CD4-positive, alpha-beta T cell (primary cell): ENCODE measurements around the gene DPP8. TPM values are rescaled to one million over a fixed set of nuclear protein-coding genes. Genes with fewer than 3 reads are reported as not detected.

Experiments
- ATAC-seq: fragments of 200-7000 bp; cut with Tn5 transposase; one replicate; pipeline ENCODE4 v1.10.0; 2022; ENCODE audit warnings: mild to moderate bottlenecking; ENCODE audit not compliant: poor library complexity
- CTCF ChIA-PET: fragments of 350-600 bp; sonication (Branson Sonifier 250); formaldehyde crosslinking; loops from one replicate; lab custom pipeline; 2021; ENCODE audit warnings: antibody characterized with exemption, inconsistent platforms; lab: Charles Lee
- POLR2A ChIA-PET: fragments of 350-600 bp; sonication (Branson Sonifier 250); formaldehyde crosslinking; loops from one replicate; lab custom pipeline; 2021; ENCODE audit warnings: antibody characterized with exemption, inconsistent platforms; lab: Charles Lee
- DNase-seq, 14 experiments: peaks; one replicate each; pipeline ENCODE4 v3.0.0-alpha.2; 2013 to 2020; ENCODE audit warnings: mixed read lengths in 2 of 14
- H3K27ac ChIP-seq, 2 donors: one replicate each; pipeline versions ENCODE4 v1.5.1 to v1.7.0; 2013; ENCODE audit warnings: low read length in 2 of 2, low read depth in 1 of 2, mild to moderate bottlenecking in 1 of 2
- H3K27me3 ChIP-seq, 2 experiments: 1 replicate in 1 of 2; 2 replicates in 1 of 2; pipeline versions ENCODE4 v1.6.1 to v1.7.0; 2013; ENCODE audit warnings: low read length in 2 of 2, control low read depth in 1 of 2, mild to moderate bottlenecking in 1 of 2, moderate library complexity in 1 of 2; ENCODE audit not compliant: insufficient read depth in 2 of 2, control insufficient read depth in 1 of 2
- H3K36me3 ChIP-seq: one replicate; pipeline ENCODE4 v1.6.1; 2013; ENCODE audit warnings: low read length, control low read depth; ENCODE audit not compliant: insufficient read depth
- H3K4me1 ChIP-seq: one replicate; pipeline ENCODE4 v1.6.1; 2013; ENCODE audit warnings: low read length, control low read depth; ENCODE audit not compliant: insufficient read depth
- H3K4me3 ChIP-seq: one replicate; pipeline ENCODE4 v1.5.1; 2013; ENCODE audit warnings: mild to moderate bottlenecking, low read length, moderate library complexity
- H3K9me3 ChIP-seq, 2 experiments: 1 replicate in 1 of 2; 2 replicates in 1 of 2; pipeline versions ENCODE4 v1.6.1 to v1.7.0; 2013; ENCODE audit warnings: low read length in 2 of 2, mild to moderate bottlenecking in 2 of 2, control low read depth in 1 of 2, moderate library complexity in 1 of 2; ENCODE audit not compliant: control insufficient read depth in 1 of 2, insufficient read depth in 1 of 2
- H3K27ac Mint-ChIP-seq: one replicate; pipeline ENCODE4 v1.8.0; 2020; ENCODE audit warnings: mixed read lengths
- H3K27me3 Mint-ChIP-seq: one replicate; pipeline ENCODE4 v1.8.0; 2021; ENCODE audit warnings: mixed read lengths
- H3K36me3 Mint-ChIP-seq: one replicate; pipeline ENCODE4 v1.8.0; 2021; ENCODE audit warnings: low read depth, mixed read lengths
- H3K4me1 Mint-ChIP-seq: one replicate; pipeline ENCODE4 v1.8.0; 2021; ENCODE audit warnings: low read depth, mixed read lengths
- H3K4me3 Mint-ChIP-seq: one replicate; pipeline ENCODE4 v1.8.0; 2020; ENCODE audit warnings: mild to moderate bottlenecking, mixed read lengths
- H3K9me3 Mint-ChIP-seq: one replicate; pipeline ENCODE4 v1.8.0; 2020; ENCODE audit warnings: mixed read lengths
- intact Hi-C, 2 experiments: fragments of 100-400 bp; cut with DNase I in 1 of 2; cut with micrococcal nuclease in 1 of 2; formaldehyde crosslinking; loops; one replicate each; pipeline versions ENCODE4 v1.15.1 to v1.9.0; 2023 to 2025; cut with DNase I, micrococcal nuclease
- total RNA-seq, 174 experiments: library from RNA in 2 of 174; stranded (reverse) in 2 of 174; gene quantifications; one replicate each; pipeline ENCODE4 v1.2.3 and lab custom pipeline; 2021 to 2026
- TF ChIP-seq, protein P1 (sequence below): fragments of 200-600 bp; IDR thresholded peaks from one replicate; pipeline ENCODE4 v1.8.0; 2022; ENCODE audit warnings: antibody characterized with exemption, mild to moderate bottlenecking

The DPP8 gene
- total RNA-seq, 2 experiments from 2014 or later: 41.2 to 45.4 TPM

DNA sequence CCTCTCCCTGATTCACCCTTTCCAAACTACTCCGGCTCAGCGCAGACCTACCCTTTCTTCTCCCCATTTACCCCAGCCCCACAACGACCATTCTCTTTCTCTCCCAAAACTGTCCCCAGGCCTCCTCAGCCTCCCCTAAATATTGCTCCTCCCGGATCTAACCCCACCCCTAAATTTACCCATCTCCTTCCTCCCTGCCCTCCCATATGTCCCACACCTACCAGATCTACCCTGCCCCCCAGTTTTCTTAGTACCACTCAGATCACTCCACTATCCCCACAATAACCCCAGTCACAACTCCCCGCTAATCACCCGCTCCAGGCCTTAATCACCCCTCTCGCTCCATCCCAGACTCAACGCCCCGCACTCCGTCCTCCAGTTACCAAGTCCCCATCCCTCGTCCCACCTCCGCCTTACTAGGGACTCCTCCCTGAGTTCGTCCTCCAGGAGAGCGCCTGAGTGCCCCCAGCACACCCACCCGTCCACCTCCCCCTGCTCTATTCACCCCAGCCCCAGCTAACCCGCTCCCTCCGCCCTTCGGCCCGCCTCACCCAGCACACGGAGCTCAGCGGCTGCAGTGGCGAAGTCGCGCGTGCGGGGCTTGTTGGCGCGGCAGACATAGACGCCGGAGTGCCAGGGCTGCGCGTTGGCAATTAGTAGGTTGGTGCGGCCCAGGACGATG is 121.1 kb downstream of the DPP8 start:
- Histone ChIP-seq H3K27me3 (peaks cover 38 to 58% of the 10 kb centered on the region in 2 experiments), H3K27ac (no peak overlapping the region), H3K9me3 (no peaks in the 10 kb centered on the region), H3K36me3 (no peaks in the 10 kb centered on the region), H3K4me3 (no peak overlapping the region), H3K4me1 (peaks cover 9% of the 10 kb centered on the region)
- H3K9me3 Mint-ChIP-seq: no peaks in the 10 kb centered on the region
- H3K27ac Mint-ChIP-seq: no peak overlapping the region
- ATAC-seq (no peak), DNase-seq (no peak)
- no peak overlapping the region for H3K4me3 Mint-ChIP-seq
- intact Hi-C loops: no loop called here
- peaks cover 11% of the 10 kb centered on the region for H3K4me1 Mint-ChIP-seq
- ChIA-PET CTCF (no interaction called here), POLR2A (no interaction called here)
- H3K36me3 Mint-ChIP-seq: no peaks in the 10 kb centered on the region
- TF ChIP-seq, protein P1, sequence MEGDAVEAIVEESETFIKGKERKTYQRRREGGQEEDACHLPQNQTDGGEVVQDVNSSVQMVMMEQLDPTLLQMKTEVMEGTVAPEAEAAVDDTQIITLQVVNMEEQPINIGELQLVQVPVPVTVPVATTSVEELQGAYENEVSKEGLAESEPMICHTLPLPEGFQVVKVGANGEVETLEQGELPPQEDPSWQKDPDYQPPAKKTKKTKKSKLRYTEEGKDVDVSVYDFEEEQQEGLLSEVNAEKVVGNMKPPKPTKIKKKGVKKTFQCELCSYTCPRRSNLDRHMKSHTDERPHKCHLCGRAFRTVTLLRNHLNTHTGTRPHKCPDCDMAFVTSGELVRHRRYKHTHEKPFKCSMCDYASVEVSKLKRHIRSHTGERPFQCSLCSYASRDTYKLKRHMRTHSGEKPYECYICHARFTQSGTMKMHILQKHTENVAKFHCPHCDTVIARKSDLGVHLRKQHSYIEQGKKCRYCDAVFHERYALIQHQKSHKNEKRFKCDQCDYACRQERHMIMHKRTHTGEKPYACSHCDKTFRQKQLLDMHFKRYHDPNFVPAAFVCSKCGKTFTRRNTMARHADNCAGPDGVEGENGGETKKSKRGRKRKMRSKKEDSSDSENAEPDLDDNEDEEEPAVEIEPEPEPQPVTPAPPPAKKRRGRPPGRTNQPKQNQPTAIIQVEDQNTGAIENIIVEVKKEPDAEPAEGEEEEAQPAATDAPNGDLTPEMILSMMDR: no peak
- peaks cover 85% of the 10 kb centered on the region for H3K27me3 Mint-ChIP-seq

DNA sequence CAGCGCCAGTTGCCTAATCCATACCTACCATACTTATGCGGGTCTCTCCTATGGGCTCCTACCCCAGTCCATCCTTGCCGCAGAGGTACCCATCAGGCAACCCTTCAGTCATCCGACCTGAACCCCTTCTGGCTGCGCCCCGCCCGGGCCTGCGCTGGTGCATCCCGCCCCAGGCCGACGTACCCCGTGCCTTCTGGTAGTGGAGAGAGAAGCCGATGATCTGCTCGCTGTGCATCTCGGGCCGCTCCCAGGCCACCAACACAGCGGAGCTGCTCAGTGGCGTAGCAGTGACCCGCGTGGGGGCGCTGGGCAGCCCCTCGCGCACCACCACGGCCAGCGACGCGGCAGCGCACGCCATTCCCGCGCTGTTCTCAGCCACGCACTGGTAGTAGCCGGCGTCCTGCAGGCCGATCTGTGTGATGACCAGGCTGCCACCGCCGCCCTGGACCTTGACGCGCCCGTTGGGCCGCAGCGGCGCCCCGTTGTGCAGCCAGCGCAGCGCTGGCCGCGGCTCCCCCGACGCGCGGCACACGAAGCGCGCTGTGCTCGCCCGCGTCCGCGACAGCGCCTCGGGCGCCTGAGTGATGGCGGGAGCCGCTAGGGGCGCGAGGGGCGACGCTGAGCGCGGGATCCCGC is 121.8 kb downstream of the DPP8 start:
- no peak overlapping the region for H3K4me3 Mint-ChIP-seq
- no peak overlapping the region for H3K27ac ChIP-seq
- no peak overlapping the region for H3K4me3 ChIP-seq
- ATAC-seq (no peak), DNase-seq (no peak)
- H3K27ac Mint-ChIP-seq: no peak overlapping the region
- H3K27me3 Mint-ChIP-seq: peaks cover 80% of the 10 kb centered on the region
- H3K36me3 Mint-ChIP-seq: no peaks in the 10 kb centered on the region
- intact Hi-C loops: no loop called here
- H3K9me3 ChIP-seq: no peaks in the 10 kb centered on the region
- H3K4me1 ChIP-seq: peaks cover 9% of the 10 kb centered on the region
- ChIA-PET POLR2A (no interaction called here), CTCF (interaction anchor here (1.8 kb wide), 1 partner anchor 10 kb away, joined by 5 read pairs; no protein-coding TSS in a partner anchor)
- no peaks in the 10 kb centered on the region for H3K9me3 Mint-ChIP-seq
- H3K36me3 ChIP-seq: no peaks in the 10 kb centered on the region
- peaks cover 11% of the 10 kb centered on the region for H3K4me1 Mint-ChIP-seq
- H3K27me3 ChIP-seq: peaks cover 38 to 58% of the 10 kb centered on the region in 2 experiments
- TF ChIP-seq, protein P1: no peak

DNA sequence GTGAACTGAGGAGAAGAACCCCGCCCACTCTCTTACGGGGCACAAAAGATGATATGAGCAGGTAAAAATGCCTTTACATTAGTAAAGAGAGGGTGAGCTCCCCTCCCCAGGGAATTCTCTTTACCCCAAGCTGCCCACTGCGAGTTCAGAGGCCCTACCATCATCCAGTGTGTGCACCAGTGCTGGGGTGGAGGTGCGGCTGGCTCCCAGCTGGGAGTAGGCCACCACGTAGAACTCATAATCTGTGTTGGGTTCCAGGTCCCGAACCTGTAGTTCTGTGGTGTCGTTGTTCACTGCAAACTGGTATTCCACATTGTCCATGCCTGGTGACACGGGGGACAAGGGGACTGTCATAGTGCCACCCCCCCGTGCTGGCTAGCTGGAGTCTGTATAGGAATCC is 122.6 kb downstream of the DPP8 start:
- H3K4me1 ChIP-seq: peaks cover 9% of the 10 kb centered on the region
- peaks cover 38 to 61% of the 10 kb centered on the region in 2 experiments for H3K27me3 ChIP-seq
- peaks cover 73% of the 10 kb centered on the region for H3K27me3 Mint-ChIP-seq
- no peaks in the 10 kb centered on the region for H3K9me3 ChIP-seq
- H3K27ac Mint-ChIP-seq: no peak overlapping the region
- DNase-seq (no peak), ATAC-seq (no peak)
- TF ChIP-seq, protein P1: no peak
- no peak overlapping the region for H3K4me3 ChIP-seq
- POLR2A ChIA-PET: no interaction called here
- no peaks in the 10 kb centered on the region for H3K9me3 Mint-ChIP-seq
- H3K36me3 ChIP-seq: no peaks in the 10 kb centered on the region
- no peak overlapping the region for H3K4me3 Mint-ChIP-seq
- intact Hi-C loops: no loop called here
- peaks cover 11% of the 10 kb centered on the region for H3K4me1 Mint-ChIP-seq
- H3K36me3 Mint-ChIP-seq: no peaks in the 10 kb centered on the region
- H3K27ac ChIP-seq: no peak overlapping the region
- CTCF ChIA-PET: interaction anchor here (1.6 to 1.8 kb wide), 2 partner anchors 10 kb away, joined by 4 to 5 read pairs; no protein-coding TSS in a partner anchor
